ENCODE measurements around the gene LRRTM4.

Gene LRRTM4

DNA sequence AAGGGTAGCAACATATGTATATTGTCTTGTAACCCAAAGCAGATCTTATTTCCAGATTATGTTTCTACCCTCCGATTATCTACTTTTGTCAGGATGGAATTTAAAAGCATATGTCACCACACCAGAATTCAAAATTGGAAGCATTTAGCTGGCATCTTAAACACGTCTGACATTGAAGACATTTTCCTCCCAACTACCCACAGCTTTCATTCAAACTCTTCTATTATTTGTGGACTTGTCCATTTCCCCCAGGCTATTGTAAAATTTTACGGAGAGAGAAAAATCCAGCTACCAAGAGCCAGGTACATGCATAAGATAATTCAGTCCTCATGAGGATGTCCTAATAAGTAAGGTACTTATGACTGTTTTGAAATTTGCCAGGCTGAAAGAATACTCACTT, 659.3 kb downstream of the LRRTM4 start:
- TF ChIP-seq, protein P1, sequence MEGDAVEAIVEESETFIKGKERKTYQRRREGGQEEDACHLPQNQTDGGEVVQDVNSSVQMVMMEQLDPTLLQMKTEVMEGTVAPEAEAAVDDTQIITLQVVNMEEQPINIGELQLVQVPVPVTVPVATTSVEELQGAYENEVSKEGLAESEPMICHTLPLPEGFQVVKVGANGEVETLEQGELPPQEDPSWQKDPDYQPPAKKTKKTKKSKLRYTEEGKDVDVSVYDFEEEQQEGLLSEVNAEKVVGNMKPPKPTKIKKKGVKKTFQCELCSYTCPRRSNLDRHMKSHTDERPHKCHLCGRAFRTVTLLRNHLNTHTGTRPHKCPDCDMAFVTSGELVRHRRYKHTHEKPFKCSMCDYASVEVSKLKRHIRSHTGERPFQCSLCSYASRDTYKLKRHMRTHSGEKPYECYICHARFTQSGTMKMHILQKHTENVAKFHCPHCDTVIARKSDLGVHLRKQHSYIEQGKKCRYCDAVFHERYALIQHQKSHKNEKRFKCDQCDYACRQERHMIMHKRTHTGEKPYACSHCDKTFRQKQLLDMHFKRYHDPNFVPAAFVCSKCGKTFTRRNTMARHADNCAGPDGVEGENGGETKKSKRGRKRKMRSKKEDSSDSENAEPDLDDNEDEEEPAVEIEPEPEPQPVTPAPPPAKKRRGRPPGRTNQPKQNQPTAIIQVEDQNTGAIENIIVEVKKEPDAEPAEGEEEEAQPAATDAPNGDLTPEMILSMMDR (IDR thresholded peaks at IDR 0.05; ENCODE audit: low read length, missing control alignments): no peak
- DNase-seq (ENCODE audit: low read depth): no peak

DNA sequence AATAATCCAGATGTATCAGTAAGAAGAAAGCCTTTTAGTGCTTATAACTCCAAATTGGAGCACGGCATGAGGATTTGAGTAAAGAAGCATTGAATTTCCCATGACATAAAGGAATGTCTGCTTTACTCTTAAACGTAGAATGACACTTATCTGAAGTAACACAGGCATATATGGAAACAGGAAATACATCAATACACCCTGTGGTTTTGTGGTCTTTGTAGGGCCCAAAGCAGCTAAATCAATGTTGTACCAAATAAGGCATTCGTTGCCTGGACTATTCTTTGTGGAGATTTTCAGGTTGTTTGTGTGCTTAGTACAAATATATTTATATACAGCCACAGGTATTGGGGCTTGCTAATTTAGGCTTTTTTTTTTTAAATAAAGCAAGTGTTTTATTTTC, 660.5 kb downstream of the LRRTM4 start:
- peak; percentile 63 for DNase-seq (ENCODE audit: low read depth)
- H3K4me3 ChIP-seq (replicated peaks; ENCODE audit: low read depth, low read length): no peak overlapping the region
- TF ChIP-seq, protein P1 (IDR thresholded peaks at IDR 0.05; ENCODE audit: low read length, missing control alignments): no peak

More for the DNA sequence above, 659.3 kb downstream of the LRRTM4 start:
- no peak overlapping the region for H3K4me3 ChIP-seq (replicated peaks; ENCODE audit: low read depth, low read length)

DNA sequence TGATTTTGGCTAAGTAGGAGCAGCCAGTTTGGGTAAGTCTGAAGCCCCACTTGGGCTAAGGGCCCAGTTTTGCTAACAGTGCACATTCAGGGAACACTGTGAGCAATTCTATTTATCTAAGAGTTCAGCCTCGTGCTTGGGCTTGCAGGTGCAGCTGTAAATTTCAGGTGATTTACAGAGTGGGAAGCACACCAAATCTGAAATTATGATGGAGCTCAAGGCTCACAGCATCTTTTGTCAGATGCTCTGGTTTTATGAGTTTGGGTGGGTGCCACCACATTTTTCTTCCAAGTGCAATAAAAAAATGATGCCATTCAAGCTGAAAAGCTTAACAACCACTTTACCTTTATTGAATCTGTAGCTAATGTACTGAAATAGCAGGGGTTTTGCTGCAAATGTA, 671.2 kb downstream of the LRRTM4 start:
- TF ChIP-seq, protein P1 (IDR thresholded peaks at IDR 0.05; ENCODE audit: low read length, missing control alignments): no peak

DNA sequence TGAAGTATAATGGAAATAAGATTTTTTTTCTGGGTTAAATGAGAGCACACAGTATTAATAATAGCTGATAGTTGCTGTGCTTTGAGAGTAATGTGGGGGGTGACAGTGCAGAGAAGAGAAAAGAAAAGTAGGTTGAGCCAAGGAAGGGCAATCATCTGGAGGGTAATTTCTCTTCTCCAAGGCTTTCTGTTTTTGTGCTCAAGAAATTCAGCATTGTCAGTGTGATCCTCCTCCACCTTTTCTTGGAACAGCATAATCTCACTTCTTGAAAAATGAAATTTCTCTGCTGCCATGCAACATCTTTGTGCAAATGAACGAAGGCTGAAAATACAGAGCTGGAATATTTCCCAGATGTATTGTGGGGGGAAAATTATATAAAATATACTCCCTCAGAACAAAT, 673.1 kb downstream of the LRRTM4 start:
- no peak for DNase-seq (ENCODE audit: low read depth)
- H3K4me3 ChIP-seq (replicated peaks; ENCODE audit: low read depth, low read length): no peak overlapping the region
- TF ChIP-seq, protein P1 (IDR thresholded peaks at IDR 0.05; ENCODE audit: low read length, missing control alignments): no peak

More for the DNA sequence above, 671.2 kb downstream of the LRRTM4 start:
- no peak overlapping the region for H3K4me3 ChIP-seq (replicated peaks; ENCODE audit: low read depth, low read length)
- no peak for DNase-seq (ENCODE audit: low read depth)

DNA sequence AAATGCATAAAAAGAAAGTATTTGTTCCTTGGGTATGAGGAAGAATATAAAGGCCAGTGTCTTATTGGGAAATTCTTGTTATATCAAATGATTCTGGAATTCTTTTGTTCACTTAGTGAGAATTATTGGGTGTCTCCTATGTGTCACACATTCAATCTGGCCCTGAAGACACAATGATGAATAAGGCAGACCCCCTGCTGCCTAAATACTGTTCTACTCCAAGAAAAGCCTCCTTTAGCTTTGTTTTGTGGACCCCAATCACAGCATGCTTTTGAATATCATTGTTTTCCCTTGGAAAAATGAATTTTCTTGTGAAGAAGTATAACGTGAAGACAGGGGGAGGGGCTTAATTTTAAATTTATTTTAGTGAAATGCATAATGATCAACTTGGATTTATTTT, 682.4 kb downstream of the LRRTM4 start:
- H3K4me3 ChIP-seq (replicated peaks; ENCODE audit: low read depth, low read length): no peak overlapping the region
- no peak for DNase-seq (ENCODE audit: low read depth)
- TF ChIP-seq, protein P1 (IDR thresholded peaks at IDR 0.05; ENCODE audit: low read length, missing control alignments): no peak

DNA sequence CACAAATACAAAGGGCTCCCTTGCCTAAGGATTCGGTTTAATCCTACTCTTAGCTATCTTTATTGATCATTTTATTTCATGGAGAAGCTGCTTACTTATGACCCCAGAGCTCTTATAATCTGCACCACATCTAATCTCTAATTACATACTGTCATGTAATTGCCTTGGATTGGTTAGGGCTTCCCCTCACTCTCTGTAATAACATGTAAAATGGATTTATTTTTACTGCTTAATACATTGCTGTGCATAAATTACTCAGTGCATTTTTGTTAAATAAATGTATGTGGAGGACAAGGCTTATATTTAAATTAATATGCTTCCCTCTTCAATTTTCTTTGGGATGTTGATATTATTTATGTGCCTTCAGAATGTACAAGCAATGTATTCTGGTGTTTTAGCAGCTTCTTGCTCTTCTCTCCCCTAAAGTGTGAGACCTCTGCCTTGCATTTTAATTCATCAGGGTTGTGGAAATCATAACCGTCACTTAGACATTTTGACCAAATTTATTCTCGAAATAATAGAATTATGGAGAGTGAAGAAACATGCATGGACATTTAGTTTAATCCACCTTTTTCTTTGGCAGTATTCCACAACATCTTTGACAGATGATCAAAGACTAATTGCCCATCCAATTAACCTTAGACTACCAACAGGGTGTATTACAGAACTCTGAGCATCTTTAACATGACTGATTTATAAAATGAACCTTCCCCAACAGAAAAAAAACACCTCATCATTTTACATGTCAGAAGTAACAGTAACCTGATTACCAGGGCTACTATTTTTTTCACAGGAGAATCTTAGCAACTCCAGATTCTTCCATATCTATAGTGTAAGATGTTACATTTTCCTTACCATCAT, 692.6 kb downstream of the LRRTM4 start:
- no peak for DNase-seq (ENCODE audit: low read depth)
- no peak overlapping the region for H3K4me3 ChIP-seq (replicated peaks; ENCODE audit: low read depth, low read length)
- TF ChIP-seq, protein P1 (IDR thresholded peaks at IDR 0.05; ENCODE audit: low read length, missing control alignments): no peak

DNA sequence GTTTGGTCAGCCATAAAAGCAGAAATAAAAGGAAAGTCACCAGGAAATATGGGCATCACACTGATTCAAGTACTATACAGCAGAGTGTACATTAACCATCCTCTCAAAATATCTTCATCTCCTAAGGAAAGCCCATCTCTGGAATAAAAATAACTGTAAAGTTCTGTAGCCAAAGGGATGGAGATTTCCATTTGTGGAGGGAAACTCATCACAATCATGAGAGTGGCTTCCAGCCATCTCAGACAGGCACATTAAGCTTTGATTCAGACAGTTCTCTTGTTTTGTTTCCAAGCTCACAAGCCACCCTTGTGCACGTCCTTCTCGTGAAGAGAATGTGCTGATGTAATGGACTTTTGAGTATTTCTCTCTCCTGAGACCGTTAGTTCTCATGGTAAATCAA, 695.5 kb downstream of the LRRTM4 start:
- DNase-seq (ENCODE audit: low read depth): no peak
- TF ChIP-seq, protein P1 (IDR thresholded peaks at IDR 0.05; ENCODE audit: low read length, missing control alignments): no peak
- H3K4me3 ChIP-seq (replicated peaks; ENCODE audit: low read depth, low read length): no peak overlapping the region
